Islet precursor cell (in vitro differentiated cells): ENCODE data around the gene MAP4K4.

Experiments
- DNase-seq: peaks from one replicate; pipeline ENCODE4 v3.0.0-alpha.2; 2018

The MAP4K4 gene

GRCh38 chr2:101847661-101848339 lies 150.3 kb downstream of the MAP4K4 start:
- DNase-seq = no peak

- no peak for DNase-seq
These were observed 151.4 kb downstream of the MAP4K4 start for GRCh38 chr2:101848769-101849410.

GRCh38 chr2:101850450-101850849 lies 152.9 kb downstream of the MAP4K4 start:
- no peak for DNase-seq

GRCh38 chr2:101850991-101851390 lies 153.5 kb downstream of the MAP4K4 start:
- no peak for DNase-seq

- DNase-seq = no peak
These were observed 155.3 kb downstream of the MAP4K4 start for GRCh38 chr2:101852824-101853223.

GRCh38 chr2:101854877-101855276 lies 157.4 kb downstream of the MAP4K4 start:
- DNase-seq = no peak

GRCh38 chr2:101855776-101856175 lies 158.3 kb downstream of the MAP4K4 start:
- DNase-seq = no peak

- DNase-seq = no peak
These were observed 160.7 kb downstream of the MAP4K4 start for GRCh38 chr2:101858246-101858645.

- DNase-seq = no peak
These were observed 161.4 kb downstream of the MAP4K4 start for GRCh38 chr2:101858910-101859309.

GRCh38 chr2:101859604-101860003 lies 162.1 kb downstream of the MAP4K4 start:
- no peak for DNase-seq

GRCh38 chr2:101860157-101860556 lies 162.7 kb downstream of the MAP4K4 start:
- DNase-seq = no peak

GRCh38 chr2:101860782-101861181 lies 163.3 kb downstream of the MAP4K4 start:
- no peak for DNase-seq

GRCh38 chr2:101861382-101861781 lies 163.9 kb downstream of the MAP4K4 start:
- DNase-seq = no peak

GRCh38 chr2:101863534-101863933 lies 166.0 kb downstream of the MAP4K4 start:
- DNase-seq = no peak

GRCh38 chr2:101864426-101864825 lies 166.9 kb downstream of the MAP4K4 start:
- no peak for DNase-seq

- DNase-seq = no peak
These were observed 171.0 kb downstream of the MAP4K4 start for GRCh38 chr2:101868525-101868924.

- DNase-seq = no peak
These were observed 172.0 kb downstream of the MAP4K4 start for GRCh38 chr2:101869527-101869926.

- DNase-seq = no peak
These were observed 172.9 kb downstream of the MAP4K4 start for GRCh38 chr2:101870444-101870843.

GRCh38 chr2:101871480-101871879 lies 174.0 kb downstream of the MAP4K4 start:
- no peak for DNase-seq

GRCh38 chr2:101872480-101872879 lies 175.0 kb downstream of the MAP4K4 start:
- no peak for DNase-seq

- no peak for DNase-seq
These were observed 176.0 kb downstream of the MAP4K4 start for GRCh38 chr2:101873543-101873942.

GRCh38 chr2:101874069-101874468 lies 176.6 kb downstream of the MAP4K4 start:
- DNase-seq = no peak

- DNase-seq = no peak
These were observed 182.0 kb downstream of the MAP4K4 start for GRCh38 chr2:101879466-101879865.

- no peak for DNase-seq
These were observed 183.6 kb downstream of the MAP4K4 start for GRCh38 chr2:101881131-101881530.

- DNase-seq = no peak
These were observed 185.3 kb downstream of the MAP4K4 start for GRCh38 chr2:101882769-101883307.
